Mucosa of stomach (tissue), 1 donor: Measurements from ENCODE around the gene PKP4.
"Not testable (repeated sequence)": the region's sequence is repeated elsewhere in the genome, so short reads cannot be mapped to it uniquely, and the experiment has no call there.

ENCODE experiments used
- H3K27me3 ChIP-seq: one replicate; pipeline ENCODE4 v1.7.0; 2013; ENCODE audit warnings: mild to moderate bottlenecking, low read length; ENCODE audit not compliant: control insufficient read depth, insufficient read depth
- H3K36me3 ChIP-seq: one replicate; pipeline ENCODE4 v1.7.0; 2013; ENCODE audit warnings: low read length; ENCODE audit not compliant: control insufficient read depth, insufficient read depth
- H3K4me1 ChIP-seq: one replicate; pipeline ENCODE4 v1.7.0; 2013; ENCODE audit warnings: mild to moderate bottlenecking, low read length; ENCODE audit not compliant: control insufficient read depth, insufficient read depth
- H3K4me3 ChIP-seq: one replicate; pipeline ENCODE4 v1.7.0; 2013; ENCODE audit warnings: low read length
- H3K9ac ChIP-seq: one replicate; pipeline ENCODE4 v1.7.0; 2013; ENCODE audit warnings: mild to moderate bottlenecking, low read length, moderate library complexity
- H3K9me3 ChIP-seq: one replicate; pipeline ENCODE4 v1.7.0; 2013; ENCODE audit warnings: mild to moderate bottlenecking, low read length, moderate library complexity; ENCODE audit not compliant: control insufficient read depth
- donor health status: Pancreatic carcinoma.

PKP4 gene

GRCh38 chr2:158704724-158705465 is 248.1 kb downstream of the PKP4 start:
- H3K27me3 ChIP-seq, H3K4me3 ChIP-seq, H3K9ac ChIP-seq, H3K9me3 ChIP-seq, H3K36me3 ChIP-seq, H3K4me1 ChIP-seq: not testable (repeated sequence)

- Histone ChIP-seq H3K4me3 (no peak overlapping the region), H3K9me3 (no peaks in the 10 kb centered on the region), H3K9ac (no peak overlapping the region), H3K36me3 (no peaks in the 10 kb centered on the region), H3K4me1 (peaks cover 5% of the 10 kb centered on the region), H3K27me3 (peaks cover 16% of the 10 kb centered on the region)
Observed at GRCh38 chr2:158712791-158713522, 256.2 kb downstream of the PKP4 start.

GRCh38 chr2:158713523-158714138 is 256.9 kb downstream of the PKP4 start:
- Histone ChIP-seq H3K27me3 (peaks cover 22% of the 10 kb centered on the region), H3K36me3 (no peaks in the 10 kb centered on the region), H3K9ac (no peak overlapping the region), H3K4me1 (peaks cover 5% of the 10 kb centered on the region), H3K9me3 (no peaks in the 10 kb centered on the region), H3K4me3 (no peak overlapping the region)

- Histone ChIP-seq H3K36me3 (no peaks in the 10 kb centered on the region), H3K4me1 (peaks cover 5% of the 10 kb centered on the region), H3K4me3 (no peak overlapping the region), H3K27me3 (peaks cover 22% of the 10 kb centered on the region), H3K9ac (no peak overlapping the region), H3K9me3 (no peaks in the 10 kb centered on the region)
Observed at GRCh38 chr2:158714420-158714819, 257.7 kb downstream of the PKP4 start.

GRCh38 chr2:158715357-158715756 is 258.6 kb downstream of the PKP4 start:
- Histone ChIP-seq H3K4me3 (no peak overlapping the region), H3K27me3 (peaks cover 27% of the 10 kb centered on the region), H3K36me3 (no peaks in the 10 kb centered on the region), H3K9me3 (no peaks in the 10 kb centered on the region), H3K4me1 (peaks cover 5% of the 10 kb centered on the region), H3K9ac (no peak overlapping the region)

- H3K4me1 ChIP-seq = peaks cover 5% of the 10 kb centered on the region
- no peak overlapping the region for H3K4me3 ChIP-seq
- H3K27me3 ChIP-seq = peaks cover 32% of the 10 kb centered on the region
- no peak overlapping the region for H3K9ac ChIP-seq
- H3K9me3 ChIP-seq = no peaks in the 10 kb centered on the region
- no peaks in the 10 kb centered on the region for H3K36me3 ChIP-seq
Observed at GRCh38 chr2:158716121-158716791, 259.5 kb downstream of the PKP4 start.

GRCh38 chr2:158716921-158717320 is 260.2 kb downstream of the PKP4 start:
- H3K36me3 ChIP-seq = no peaks in the 10 kb centered on the region
- no peaks in the 10 kb centered on the region for H3K9me3 ChIP-seq
- no peak overlapping the region for H3K4me3 ChIP-seq
- H3K4me1 ChIP-seq = peaks cover 5% of the 10 kb centered on the region
- peaks cover 32% of the 10 kb centered on the region for H3K27me3 ChIP-seq
- no peak overlapping the region for H3K9ac ChIP-seq

GRCh38 chr2:158717366-158718195 is 260.8 kb downstream of the PKP4 start:
- peaks cover 32% of the 10 kb centered on the region for H3K27me3 ChIP-seq
- H3K9me3 ChIP-seq = no peaks in the 10 kb centered on the region
- peaks cover 5% of the 10 kb centered on the region for H3K4me1 ChIP-seq
- H3K9ac ChIP-seq = no peak overlapping the region
- H3K36me3 ChIP-seq = no peaks in the 10 kb centered on the region
- no peak overlapping the region for H3K4me3 ChIP-seq

GRCh38 chr2:158718196-158718585 is 261.4 kb downstream of the PKP4 start:
- peaks cover 32% of the 10 kb centered on the region for H3K27me3 ChIP-seq
- H3K9ac ChIP-seq = no peak overlapping the region
- no peak overlapping the region for H3K4me3 ChIP-seq
- peaks cover 10% of the 10 kb centered on the region for H3K4me1 ChIP-seq
- H3K9me3 ChIP-seq = no peaks in the 10 kb centered on the region
- no peaks in the 10 kb centered on the region for H3K36me3 ChIP-seq

- Histone ChIP-seq H3K36me3 (no peaks in the 10 kb centered on the region), H3K4me1 (peaks cover 17% of the 10 kb centered on the region), H3K4me3 (no peak overlapping the region), H3K9ac (no peak overlapping the region), H3K27me3 (peaks cover 31% of the 10 kb centered on the region), H3K9me3 (no peaks in the 10 kb centered on the region)
Observed at GRCh38 chr2:158718851-158719250, 262.1 kb downstream of the PKP4 start.

- no peaks in the 10 kb centered on the region for H3K9me3 ChIP-seq
- peaks cover 21% of the 10 kb centered on the region for H3K4me1 ChIP-seq
- H3K9ac ChIP-seq = no peak overlapping the region
- H3K4me3 ChIP-seq = no peak overlapping the region
- H3K27me3 ChIP-seq = peaks cover 26% of the 10 kb centered on the region
- H3K36me3 ChIP-seq = no peaks in the 10 kb centered on the region
Observed at GRCh38 chr2:158719403-158719802, 262.7 kb downstream of the PKP4 start.
